Calu3 (cell line): ENCODE results near the gene PSMB7. TPM values are rescaled to one million over a fixed set of nuclear protein-coding genes. Genes with fewer than 3 reads are reported as not detected.

Source experiments
- BruUV-seq: library from RNA; stranded (reverse); fragments of 400-500 nt; replicated peaks from 2 replicates; lab custom pipeline; 2021; lab: Mats Ljungman, UMichigan
- CTCF ChIA-PET: fragments of 300-600 bp; sonication (Branson Sonifier 250); formaldehyde crosslinking; loops from one replicate; lab custom pipeline; 2022; ENCODE audit warnings: antibody characterized with exemption; lab: Charles Lee
- DNase-seq: peaks from one replicate; pipeline ENCODE4 v3.0.0; 2022
- H3K27ac Mint-ChIP-seq: one replicate; pipeline ENCODE4 v1.8.0; 2022; ENCODE audit warnings: mixed read lengths; ENCODE audit not compliant: unreplicated experiment
- H3K27me3 Mint-ChIP-seq: one replicate; pipeline ENCODE4 v1.8.0; 2022; ENCODE audit warnings: mixed read lengths; ENCODE audit not compliant: unreplicated experiment
- H3K36me3 Mint-ChIP-seq: one replicate; pipeline ENCODE4 v1.8.0; 2022; ENCODE audit warnings: mild to moderate bottlenecking, moderate library complexity, mixed read lengths; ENCODE audit not compliant: insufficient read depth, unreplicated experiment
- H3K4me1 Mint-ChIP-seq: one replicate; pipeline ENCODE4 v1.8.0; 2022; ENCODE audit warnings: mild to moderate bottlenecking, low read depth, mixed read lengths; ENCODE audit not compliant: unreplicated experiment
- H3K4me3 Mint-ChIP-seq: one replicate; pipeline ENCODE4 v1.8.0; 2022; ENCODE audit warnings: mild to moderate bottlenecking, low read depth, moderate library complexity, mixed read lengths; ENCODE audit not compliant: unreplicated experiment
- H3K9me3 Mint-ChIP-seq: one replicate; pipeline ENCODE4 v1.8.0; 2022; ENCODE audit warnings: low read depth, mixed read lengths; ENCODE audit not compliant: unreplicated experiment
- CTCF ChIP-seq: fragments of 200-600 bp; IDR thresholded peaks from one replicate; pipeline ENCODE4 v1.8.0; 2022; ENCODE audit warnings: antibody characterized with exemption; ENCODE audit not compliant: unreplicated experiment
- intact Hi-C: fragments of 100-400 bp; cut with micrococcal nuclease; formaldehyde crosslinking; loops from one replicate; pipeline ENCODE4 v1.10.0; 2022; ENCODE audit not compliant: unreplicated experiment
- total RNA-seq: library from RNA; stranded (reverse); gene quantifications from 2 replicates; pipeline ENCODE4 v1.2.3, GENCODE V29; 2022

The PSMB7 gene
- total RNA-seq, 1 experiment from 2014 or later = 137 TPM

- H3K9me3 Mint-ChIP-seq = no peaks in the 10 kb centered on the region
- H3K27me3 Mint-ChIP-seq = no peaks in the 10 kb centered on the region
- no peaks in the 10 kb centered on the region for H3K4me1 Mint-ChIP-seq
- no peak overlapping the region for H3K27ac Mint-ChIP-seq
- no peak for DNase-seq
- no peak for TF ChIP-seq CTCF
- CTCF ChIA-PET = no interaction called here
- H3K4me3 Mint-ChIP-seq = no peak overlapping the region
- intact Hi-C loops = no loop called here
- no TSS peak for BruUV-seq
- H3K36me3 Mint-ChIP-seq = peaks cover 43% of the 10 kb centered on the region
Observed at GRCh38 chr9:124346347-124347163, 68.7 kb downstream of the PSMB7 start.

GRCh38 chr9:124345751-124346281, 69.4 kb downstream of the PSMB7 start:
- no peak for TF ChIP-seq CTCF
- H3K27me3 Mint-ChIP-seq = no peaks in the 10 kb centered on the region
- H3K4me3 Mint-ChIP-seq = no peak overlapping the region
- H3K27ac Mint-ChIP-seq = no peak overlapping the region
- H3K4me1 Mint-ChIP-seq = no peaks in the 10 kb centered on the region
- no peaks in the 10 kb centered on the region for H3K9me3 Mint-ChIP-seq
- intact Hi-C loops = no loop called here
- no peak for DNase-seq
- BruUV-seq = no TSS peak
- CTCF ChIA-PET = no interaction called here
- H3K36me3 Mint-ChIP-seq = peaks cover 39% of the 10 kb centered on the region

- Mint-ChIP-seq H3K4me1 (no peaks in the 10 kb centered on the region), H3K36me3 (peaks cover 35% of the 10 kb centered on the region), H3K27ac (no peak overlapping the region), H3K4me3 (no peak overlapping the region), H3K27me3 (no peaks in the 10 kb centered on the region), H3K9me3 (no peaks in the 10 kb centered on the region)
- intact Hi-C loops = no loop called here
- BruUV-seq = no TSS peak
- CTCF ChIA-PET = no interaction called here
- no peak for TF ChIP-seq CTCF
- DNase-seq = no peak
Observed at GRCh38 chr9:124345063-124345462, 70.2 kb downstream of the PSMB7 start.

- BruUV-seq = no TSS peak
- CTCF ChIA-PET = no interaction called here
- no peak overlapping the region for H3K4me3 Mint-ChIP-seq
- H3K36me3 Mint-ChIP-seq = peaks cover 41% of the 10 kb centered on the region
- intact Hi-C loops = no loop called here
- H3K27ac Mint-ChIP-seq = no peak overlapping the region
- H3K27me3 Mint-ChIP-seq = no peaks in the 10 kb centered on the region
- no peaks in the 10 kb centered on the region for H3K9me3 Mint-ChIP-seq
- DNase-seq = no peak
- no peak for TF ChIP-seq CTCF
- H3K4me1 Mint-ChIP-seq = no peaks in the 10 kb centered on the region
Observed at GRCh38 chr9:124344291-124345050, 70.8 kb downstream of the PSMB7 start.
